ENCODE results near the gene SOX30. TPM values are rescaled to one million over a fixed set of nuclear protein-coding genes. Genes with fewer than 3 reads are reported as not detected.
"Not testable (repeated sequence)": the region's sequence is repeated elsewhere in the genome, so short reads cannot be mapped to it uniquely, and the experiment has no call there.

SOX30 gene
- polyA plus RNA-seq (2012; ENCODE audit: insufficient read depth, insufficient read length, low read depth): not detected

DNA sequence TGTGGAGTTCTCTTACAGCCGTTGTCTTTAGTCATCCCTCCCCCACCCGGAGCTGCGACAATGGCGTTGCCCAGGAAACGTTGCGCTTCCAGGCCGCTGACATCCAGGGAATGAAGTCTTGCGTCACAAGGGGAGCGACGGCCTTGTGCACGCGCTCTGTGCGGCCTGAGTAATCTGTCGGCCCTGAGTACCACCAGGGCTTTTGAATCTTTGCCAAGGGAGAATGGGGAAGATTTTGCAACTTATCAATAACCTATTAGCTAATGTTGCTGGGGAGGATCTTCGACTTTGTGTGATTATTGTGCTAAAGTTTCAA lies at the start of gene SOX30:
SOX30 (minus strand) TSS at position 62 of the 316 bp plus-strand sequence. CDS start 360 bp downstream, outside the sequence.
- Histone ChIP-seq H3K36me3 (no peaks in the 10 kb centered on the region), H3K4me3 (ENCODE audit: low read depth, low read length) (no peak within 1 kb of the TSS), H3K9me3 (no peaks in the 10 kb centered on the region), H3K4me1 (no peaks in the 10 kb centered on the region), H3K27me3 (no peaks in the 10 kb centered on the region)
- DNase-seq: no peak
- TF ChIP-seq, protein P1, sequence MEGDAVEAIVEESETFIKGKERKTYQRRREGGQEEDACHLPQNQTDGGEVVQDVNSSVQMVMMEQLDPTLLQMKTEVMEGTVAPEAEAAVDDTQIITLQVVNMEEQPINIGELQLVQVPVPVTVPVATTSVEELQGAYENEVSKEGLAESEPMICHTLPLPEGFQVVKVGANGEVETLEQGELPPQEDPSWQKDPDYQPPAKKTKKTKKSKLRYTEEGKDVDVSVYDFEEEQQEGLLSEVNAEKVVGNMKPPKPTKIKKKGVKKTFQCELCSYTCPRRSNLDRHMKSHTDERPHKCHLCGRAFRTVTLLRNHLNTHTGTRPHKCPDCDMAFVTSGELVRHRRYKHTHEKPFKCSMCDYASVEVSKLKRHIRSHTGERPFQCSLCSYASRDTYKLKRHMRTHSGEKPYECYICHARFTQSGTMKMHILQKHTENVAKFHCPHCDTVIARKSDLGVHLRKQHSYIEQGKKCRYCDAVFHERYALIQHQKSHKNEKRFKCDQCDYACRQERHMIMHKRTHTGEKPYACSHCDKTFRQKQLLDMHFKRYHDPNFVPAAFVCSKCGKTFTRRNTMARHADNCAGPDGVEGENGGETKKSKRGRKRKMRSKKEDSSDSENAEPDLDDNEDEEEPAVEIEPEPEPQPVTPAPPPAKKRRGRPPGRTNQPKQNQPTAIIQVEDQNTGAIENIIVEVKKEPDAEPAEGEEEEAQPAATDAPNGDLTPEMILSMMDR (IDR thresholded peaks at IDR 0.05; ENCODE audit: low read depth, low read length): no peak

DNA sequence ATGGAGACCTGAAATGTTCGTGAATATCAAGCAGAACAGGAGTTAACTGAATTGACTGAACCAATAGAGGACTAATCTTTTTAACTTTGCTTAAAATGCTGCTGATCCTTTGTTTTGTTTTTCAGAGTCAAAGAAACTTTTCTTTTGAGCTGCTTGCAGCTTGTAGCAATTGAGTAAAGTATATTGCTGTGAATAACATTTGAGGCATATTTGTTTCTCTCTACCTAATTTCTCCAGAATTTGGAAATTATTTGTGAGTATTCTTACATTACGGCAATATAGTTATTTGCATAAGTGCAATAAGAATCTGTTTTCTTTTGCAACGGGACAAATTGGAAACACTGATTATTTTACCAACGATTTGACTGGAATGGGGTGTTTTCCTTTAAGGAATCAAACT lies 46.4 kb upstream of the SOX30 start:
- not testable (repeated sequence) for DNase-seq, H3K9me3 ChIP-seq, H3K27me3 ChIP-seq

DNA sequence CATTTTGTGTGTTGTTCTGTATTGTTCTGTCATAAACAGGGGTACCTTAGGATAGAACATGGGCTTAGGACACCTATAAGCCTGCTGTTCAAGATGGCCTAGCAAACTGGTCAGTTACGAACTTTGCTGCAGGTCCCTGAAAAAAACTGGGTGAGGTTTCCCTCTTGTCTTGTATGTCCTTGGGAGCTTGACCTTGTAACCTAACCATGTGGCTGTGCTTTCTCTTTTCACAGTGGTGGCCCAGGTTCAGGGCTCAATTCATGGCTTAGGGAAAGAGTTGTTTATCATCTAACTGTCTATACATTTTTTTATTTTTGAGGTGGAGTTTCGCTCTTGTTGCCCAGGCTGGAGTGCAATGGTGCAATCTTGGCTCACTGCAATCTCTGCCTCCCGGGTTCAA lies 43.9 kb upstream of the SOX30 start:
- not testable (repeated sequence) for H3K9me3 ChIP-seq; H3K4me3 ChIP-seq (ENCODE audit: low read depth, low read length); H3K36me3 ChIP-seq; DNase-seq; H3K4me1 ChIP-seq; H3K27me3 ChIP-seq

More for the DNA sequence above, 46.4 kb upstream of the SOX30 start:
- H3K4me1 ChIP-seq; H3K4me3 ChIP-seq (ENCODE audit: low read depth, low read length); H3K36me3 ChIP-seq: not testable (repeated sequence)

DNA sequence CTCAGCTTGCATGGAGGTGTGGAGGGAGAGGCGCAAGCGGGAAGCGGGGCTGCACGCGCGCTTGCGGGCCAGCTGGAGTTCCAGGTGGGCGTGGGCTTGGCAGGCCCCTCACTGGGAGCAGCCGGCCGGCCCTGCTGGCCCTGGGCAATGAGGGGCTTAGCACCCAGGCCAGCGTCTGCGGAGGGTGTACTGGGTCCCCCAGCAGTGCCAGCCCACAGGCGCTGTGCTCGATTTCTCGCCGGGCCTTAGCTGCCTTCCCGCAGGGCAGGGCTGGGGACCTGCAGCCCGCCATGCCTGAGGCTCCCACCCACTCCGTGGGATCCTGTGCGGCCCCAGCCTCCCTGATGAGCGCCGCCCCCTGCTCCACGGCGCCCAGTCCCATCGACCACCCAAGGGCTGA lies 41.6 kb upstream of the SOX30 start:
- not testable (repeated sequence) for H3K27me3 ChIP-seq

DNA sequence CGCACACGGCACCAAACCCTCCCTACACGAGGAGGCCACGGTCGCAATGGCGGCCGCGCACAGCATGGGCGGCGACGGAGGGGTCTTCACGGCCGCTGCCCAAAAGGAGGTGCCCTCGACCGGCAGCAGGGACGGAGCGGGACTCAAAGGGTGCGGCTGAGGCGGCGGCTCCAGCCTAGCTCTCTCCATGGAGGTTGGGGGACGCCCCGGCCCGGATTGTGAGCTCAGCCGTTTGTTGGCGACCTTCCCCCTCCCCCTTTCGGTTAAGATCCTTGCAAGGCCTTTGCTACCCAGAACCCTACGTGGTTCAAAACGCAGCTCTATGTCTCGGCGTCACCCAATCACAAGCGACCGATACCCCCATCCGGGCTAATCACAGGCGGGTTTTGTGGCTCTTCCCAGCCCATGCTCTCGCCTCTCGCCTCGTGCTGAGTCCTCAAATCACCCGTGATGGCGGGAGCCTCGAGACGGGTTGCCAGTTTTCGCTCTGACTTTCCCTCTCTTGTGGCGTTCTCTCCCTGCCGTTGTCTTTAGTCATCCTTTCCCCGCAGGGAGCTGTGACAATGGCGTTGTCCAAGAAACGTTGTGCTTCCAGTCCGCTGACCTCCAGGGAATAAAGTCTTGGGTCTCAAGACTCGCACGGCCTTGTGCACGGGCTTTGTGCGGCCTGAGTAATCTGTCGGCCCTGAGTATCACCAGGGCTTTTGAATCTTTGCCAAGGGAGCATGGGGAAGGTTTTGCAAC lies 38.6 kb upstream of the SOX30 start:
- DNase-seq: no peak
- Histone ChIP-seq H3K9me3 (no peaks in the 10 kb centered on the region), H3K4me3 (ENCODE audit: low read depth, low read length) (no peak overlapping the region), H3K4me1 (no peaks in the 10 kb centered on the region), H3K36me3 (no peaks in the 10 kb centered on the region), H3K27me3 (no peaks in the 10 kb centered on the region)
- TF ChIP-seq, protein P1 (IDR thresholded peaks at IDR 0.05; ENCODE audit: low read depth, low read length): no peak

More for the DNA sequence above, 41.6 kb upstream of the SOX30 start:
- not testable (repeated sequence) for H3K4me3 ChIP-seq (ENCODE audit: low read depth, low read length); H3K36me3 ChIP-seq; DNase-seq; H3K4me1 ChIP-seq; H3K9me3 ChIP-seq

DNA sequence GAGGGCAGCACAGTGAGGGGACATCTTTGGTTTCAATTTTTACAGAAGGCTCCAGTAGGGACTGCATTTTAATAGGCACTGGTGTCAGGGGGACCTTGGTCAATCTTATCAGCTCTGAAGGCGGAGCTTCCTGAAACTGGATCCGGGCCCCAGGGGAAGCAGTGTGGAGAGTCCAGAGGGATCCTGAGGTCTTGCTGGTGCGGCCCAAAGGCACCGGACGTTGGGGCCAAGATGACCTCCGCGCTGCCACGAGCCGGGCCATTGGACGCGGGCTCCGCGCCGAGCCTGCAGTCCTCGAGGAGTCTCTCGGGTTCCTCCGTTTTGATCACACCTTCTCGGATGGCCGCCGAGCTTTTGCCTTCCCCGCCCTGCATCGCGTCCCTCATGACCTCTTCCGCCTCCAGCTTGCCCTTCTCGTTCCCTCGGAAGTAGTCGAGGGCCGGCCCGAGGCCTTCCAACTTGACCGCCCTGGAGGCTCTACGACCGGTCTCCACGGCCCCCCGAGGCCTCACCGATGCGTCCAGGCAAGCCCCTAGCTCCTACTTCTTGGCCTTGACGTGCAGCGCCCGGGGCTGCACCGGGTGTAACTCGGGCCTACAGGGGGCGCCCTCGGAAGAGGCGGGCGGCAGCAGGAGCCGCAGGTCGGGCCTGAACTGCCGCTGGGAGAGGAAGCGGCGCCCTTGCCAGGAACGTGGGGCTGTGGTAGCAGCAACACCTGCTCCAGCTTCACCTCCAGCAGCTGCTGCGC lies 37.9 kb upstream of the SOX30 start:
- H3K4me3 ChIP-seq (ENCODE audit: low read depth, low read length): no peak overlapping the region
- no peaks in the 10 kb centered on the region for H3K27me3 ChIP-seq
- H3K4me1 ChIP-seq: no peaks in the 10 kb centered on the region
- TF ChIP-seq, protein P1 (IDR thresholded peaks at IDR 0.05; ENCODE audit: low read depth, low read length): no peak
- no peaks in the 10 kb centered on the region for H3K9me3 ChIP-seq
- no peak for DNase-seq
- H3K36me3 ChIP-seq: no peaks in the 10 kb centered on the region

DNA sequence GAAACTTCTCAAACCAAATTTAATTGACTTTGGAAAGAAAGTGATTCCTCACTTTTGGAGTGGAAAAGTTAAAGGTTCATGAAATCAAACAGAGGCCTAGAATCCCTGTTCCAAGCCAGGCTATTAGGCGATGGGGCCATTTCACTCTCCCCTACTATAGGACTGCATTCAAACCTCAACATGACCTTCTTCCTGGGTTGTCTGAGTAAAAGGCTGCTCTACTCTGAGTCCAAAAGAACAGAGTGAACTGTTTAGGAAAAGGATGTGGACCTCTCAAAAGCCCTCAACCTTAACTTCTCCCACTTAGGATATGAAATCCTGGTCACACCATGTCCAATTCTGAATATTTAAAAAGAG lies 34.9 kb upstream of the SOX30 start:
- DNase-seq: no peak
- no peak overlapping the region for H3K4me3 ChIP-seq (ENCODE audit: low read depth, low read length)
- H3K4me1 ChIP-seq: no peaks in the 10 kb centered on the region
- no peaks in the 10 kb centered on the region for H3K9me3 ChIP-seq
- no peaks in the 10 kb centered on the region for H3K36me3 ChIP-seq
- H3K27me3 ChIP-seq: no peaks in the 10 kb centered on the region
- TF ChIP-seq, protein P1 (IDR thresholded peaks at IDR 0.05; ENCODE audit: low read depth, low read length): no peak

DNA sequence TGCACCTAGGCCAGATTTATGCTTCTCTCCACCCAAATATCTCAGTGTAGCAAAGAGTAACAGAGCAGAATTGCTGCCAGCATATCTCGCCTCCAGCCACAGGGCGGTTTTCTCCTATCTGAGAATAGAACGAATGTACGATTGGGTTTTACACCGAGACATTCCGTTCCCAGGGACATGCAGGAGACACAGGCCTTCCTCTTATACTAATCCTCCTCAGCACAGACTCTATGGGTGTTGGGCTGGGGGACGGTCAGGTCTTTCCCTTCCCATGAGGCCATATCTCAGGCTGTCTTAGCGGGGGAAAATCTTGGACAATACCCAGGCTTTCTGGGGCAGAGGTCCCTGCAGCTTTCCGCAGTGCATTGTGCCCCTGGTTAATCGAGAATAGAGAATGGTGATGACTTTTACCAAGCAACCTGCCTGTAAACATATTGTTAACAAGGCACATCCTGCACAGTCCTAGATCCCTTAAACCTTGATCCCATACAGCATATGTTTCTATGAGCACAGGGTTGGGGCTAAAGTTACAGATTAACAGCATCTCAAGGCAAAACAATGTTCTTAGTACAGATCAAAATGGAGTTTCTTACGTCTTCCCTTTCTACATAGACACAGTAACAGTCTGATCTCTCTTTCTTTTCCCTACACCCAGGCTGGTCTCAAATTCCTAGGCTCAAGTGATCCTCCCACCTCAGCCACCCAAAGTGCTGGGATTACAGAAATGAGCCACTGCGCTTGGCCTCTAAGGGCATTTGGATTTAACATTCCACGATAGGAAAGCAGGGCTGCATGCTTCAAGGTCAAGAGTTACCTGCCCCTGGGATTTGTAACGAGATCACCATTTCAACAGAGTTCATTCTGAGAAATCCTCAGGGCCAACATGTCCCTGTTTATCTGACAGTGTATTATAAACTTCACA lies 34.3 kb upstream of the SOX30 start:
- not testable (repeated sequence) for H3K4me3 ChIP-seq (ENCODE audit: low read depth, low read length)

More for the DNA sequence above, 34.3 kb upstream of the SOX30 start:
- H3K36me3 ChIP-seq, H3K4me1 ChIP-seq, DNase-seq, H3K27me3 ChIP-seq, H3K9me3 ChIP-seq: not testable (repeated sequence)
